DND-41 (cell line): ENCODE measurements around the gene DHX58.

ENCODE experiments used
- CTCF ChIP-seq: IDR thresholded peaks from 2 replicates; pipeline ENCODE4 v1.5.1; 2012; ENCODE audit warnings: borderline replicate concordance, low read length, moderate library complexity, mild to moderate bottlenecking; ENCODE audit not compliant: poor library complexity, severe bottlenecking; ENCODE audit errors: extremely low read depth
- EZH2 ChIP-seq: IDR thresholded peaks from 3 replicates; pipeline ENCODE4 v1.6.1; 2012; ENCODE audit warnings: borderline replicate concordance, low read depth, mild to moderate bottlenecking, moderate library complexity, low read length, inconsistent platforms; ENCODE audit not compliant: severe bottlenecking

- TF ChIP-seq CTCF (no peak), EZH2 (no peak)
These were observed 26.4 kb upstream of the DHX58 start for GRCh38 chr17:42138749-42139492.
